Measurements from ENCODE around the gene INSIG1. TPM values are rescaled to one million over a fixed set of nuclear protein-coding genes. Genes with fewer than 3 reads are reported as not detected.
A peak's percentile ranks its signal among the peaks of the same experiment; 100 is the strongest.

INSIG1 gene
- polyA plus RNA-seq, 1 of the 3 experiments (the other 2 are of a cell fraction) = 6.4 TPM

DNA sequence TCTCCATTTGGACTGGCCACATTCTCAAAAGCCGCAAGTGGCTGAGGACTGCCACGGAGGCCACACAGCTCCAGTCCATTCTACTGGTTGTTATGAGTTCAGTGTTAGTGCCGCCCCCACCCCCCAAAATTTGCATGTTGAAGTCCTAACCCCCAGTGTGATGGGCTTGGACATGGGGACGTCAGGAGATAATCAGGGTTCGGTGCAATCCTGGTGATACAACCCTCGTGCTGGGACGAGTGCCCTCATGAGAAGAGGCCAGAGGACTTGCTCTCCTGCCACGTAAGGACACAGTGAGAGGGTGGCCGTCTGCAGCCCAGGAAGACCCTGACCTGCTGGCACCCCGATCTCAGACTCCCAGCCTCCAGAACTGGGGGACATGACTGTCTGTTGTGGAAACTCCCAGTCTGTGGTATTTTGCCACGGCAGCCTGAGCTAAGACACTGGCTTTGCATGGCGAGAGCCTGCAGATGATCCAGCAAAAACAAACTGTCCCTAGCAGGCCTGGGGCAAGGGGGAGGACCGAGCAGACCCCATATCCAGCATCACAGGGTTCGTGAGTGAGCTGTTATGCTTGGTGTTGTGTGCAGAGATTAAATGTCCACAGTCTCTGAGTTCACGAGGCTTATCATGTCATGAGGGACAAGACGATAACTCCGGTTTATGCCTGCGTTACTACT, 41.5 kb upstream of the INSIG1 start:
- DNase-seq = peak; percentile 86
- no peaks in the 10 kb centered on the region for H3F3A ChIP-seq (replicated peaks; ENCODE audit: insufficient read depth)
- no peak overlapping the region for H2AFZ ChIP-seq (ENCODE audit: low read depth)
- peak overlapping the region in 1 of 2 experiments; percentile 99; a peak in 3 of 4 replicates for H3K27ac ChIP-seq (ENCODE audit: low read depth in 2 of 2, low read length in 1 of 2)
- no peaks in the 10 kb centered on the region for H3K9me2 ChIP-seq
- 71% methylated on average over 17 of the region's 18 CpGs for WGBS (ENCODE audit: low lambda C conversion rate)
- H3K27me3 ChIP-seq (ENCODE audit: insufficient read depth) = no peaks in the 10 kb centered on the region
- no peak overlapping the region; a peak in 1 of 4 replicates for H3K4me3 ChIP-seq (ENCODE audit: low read depth in 2 of 2, low read length in 1 of 2)
- no peaks in the 10 kb centered on the region for H4K20me1 ChIP-seq (ENCODE audit: insufficient read depth)
- no peaks in the 10 kb centered on the region for H3K36me3 ChIP-seq (replicated peaks in 1 of 2; ENCODE audit: control insufficient read depth in 1 of 2, insufficient read depth in 2 of 2, low read length in 1 of 2)
- no peaks in the 10 kb centered on the region for H3K9me3 ChIP-seq
- POLR2A ChIA-PET = no interaction called here
- H3K9ac ChIP-seq = no peak overlapping the region
- CTCF ChIA-PET = interaction anchor here (0.8 to 2.3 kb wide), 4 partner anchors 20 to 89 kb away, joined by 3 to 14 read pairs (median 4); no protein-coding TSS in a partner anchor
- TF ChIP-seq YY1 (IDR thresholded peaks at IDR 0.05; ENCODE audit: low read depth) (no peak), TEAD4 (IDR thresholded peaks at IDR 0.05; ENCODE audit: borderline replicate concordance, insufficient read depth) (no peak), TCF12 (IDR thresholded peaks at IDR 0.05) (no peak), RFX5 (IDR thresholded peaks at IDR 0.05; ENCODE audit: low read length) (no peak), RAD21 (IDR thresholded peaks at IDR 0.05; ENCODE audit: low read length) (peak; percentile 20), GATA2 (CRISPR knock-in tag; IDR thresholded peaks at IDR 0.05) (peak; percentile 37; the same call in 1 of the 2 replicates)
- TF ChIP-seq, protein P1, sequence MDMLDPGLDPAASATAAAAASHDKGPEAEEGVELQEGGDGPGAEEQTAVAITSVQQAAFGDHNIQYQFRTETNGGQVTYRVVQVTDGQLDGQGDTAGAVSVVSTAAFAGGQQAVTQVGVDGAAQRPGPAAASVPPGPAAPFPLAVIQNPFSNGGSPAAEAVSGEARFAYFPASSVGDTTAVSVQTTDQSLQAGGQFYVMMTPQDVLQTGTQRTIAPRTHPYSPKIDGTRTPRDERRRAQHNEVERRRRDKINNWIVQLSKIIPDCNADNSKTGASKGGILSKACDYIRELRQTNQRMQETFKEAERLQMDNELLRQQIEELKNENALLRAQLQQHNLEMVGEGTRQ (IDR thresholded peaks at IDR 0.05; ENCODE audit: borderline replicate concordance, low read depth, low read length) = no peak
- no peaks in the 10 kb centered on the region for H3K79me2 ChIP-seq (ENCODE audit: insufficient read depth)
- H3K4me2 ChIP-seq = no peak overlapping the region
- H3K4me1 ChIP-seq (ENCODE audit: control insufficient read depth in 1 of 2, insufficient read depth in 2 of 2, low read depth in 1 of 2, low read length in 1 of 2) = peaks cover 5 to 58% of the 10 kb centered on the region in 2 experiments; a peak in 3 of 4 replicates

DNA sequence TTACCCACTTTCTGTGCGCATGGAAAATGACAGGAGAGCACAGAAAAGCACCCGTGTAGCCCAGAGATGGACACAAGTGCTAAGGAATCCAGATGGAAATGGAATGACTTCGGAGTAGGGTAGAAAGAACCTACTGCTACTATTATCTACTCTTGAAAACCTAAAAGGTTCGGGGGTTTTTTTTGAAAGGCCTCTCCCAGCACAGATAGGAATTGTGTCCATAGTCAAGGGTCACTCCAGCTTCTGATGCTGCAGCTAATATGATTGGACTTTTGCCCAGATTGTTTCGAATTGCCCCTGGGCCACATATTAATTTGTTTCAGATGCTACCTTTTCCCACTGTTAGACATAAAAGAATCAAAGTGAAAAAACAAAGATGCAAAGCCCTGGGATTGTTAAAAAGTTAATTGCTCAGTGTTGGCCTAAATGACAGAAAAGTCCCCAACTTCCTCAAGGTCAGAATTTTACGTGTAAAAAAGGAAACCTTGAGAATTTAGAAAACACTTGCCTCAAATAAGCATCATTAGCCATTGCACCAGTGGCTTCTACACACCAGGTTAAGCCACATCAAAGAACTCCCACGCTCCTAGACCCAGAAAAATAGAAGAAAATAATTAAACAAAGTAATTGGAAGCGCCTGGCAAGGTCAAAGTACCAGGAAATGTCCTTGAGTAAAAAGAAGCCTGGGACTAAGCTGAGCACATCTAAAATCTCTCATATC, 40.8 kb upstream of the INSIG1 start:
- Histone ChIP-seq H3K27ac (ENCODE audit: low read depth in 2 of 2, low read length in 1 of 2) (peak overlapping the region in 1 of 2 experiments; percentile 99; a peak in 3 of 4 replicates), H3K9ac (no peak overlapping the region), H3K4me1 (ENCODE audit: control insufficient read depth in 1 of 2, insufficient read depth in 2 of 2, low read depth in 1 of 2, low read length in 1 of 2) (peaks cover 5 to 54% of the 10 kb centered on the region in 2 experiments; a peak in 3 of 4 replicates), H3K9me3 (no peaks in the 10 kb centered on the region), H3K79me2 (ENCODE audit: insufficient read depth) (no peaks in the 10 kb centered on the region), H2AFZ (ENCODE audit: low read depth) (no peak overlapping the region), H3F3A (replicated peaks; ENCODE audit: insufficient read depth) (no peaks in the 10 kb centered on the region), H3K4me3 (ENCODE audit: low read depth in 2 of 2, low read length in 1 of 2) (no peak overlapping the region; a peak in 1 of 4 replicates), H3K36me3 (replicated peaks in 1 of 2; ENCODE audit: control insufficient read depth in 1 of 2, insufficient read depth in 2 of 2, low read length in 1 of 2) (no peaks in the 10 kb centered on the region), H4K20me1 (ENCODE audit: insufficient read depth) (no peaks in the 10 kb centered on the region), H3K27me3 (ENCODE audit: insufficient read depth) (no peaks in the 10 kb centered on the region; the same call in 1 of the 2 replicates), H3K4me2 (no peak overlapping the region), H3K9me2 (no peaks in the 10 kb centered on the region)
- WGBS (ENCODE audit: low lambda C conversion rate) = 38% methylated on average over 8 of the region's 8 CpGs
- peak; percentile 89 for DNase-seq
- 0 out of 2 replicates have a peak, but pooled peaks have one; percentile 18 for TF ChIP-seq NFIC (IDR thresholded peaks at IDR 0.05; ENCODE audit: borderline replicate concordance)
- peak in 1 of 2 experiments; percentile 84; a peak in 2 of 4 replicates for TF ChIP-seq EP300 (IDR thresholded peaks at IDR 0.05; ENCODE audit: borderline replicate concordance in 1 of 2, low read depth in 1 of 2, low read length in 1 of 2)
- TF ChIP-seq MXI1 (IDR thresholded peaks at IDR 0.05; ENCODE audit: low read depth, low read length) = peak; percentile 56; the same call in 1 of the 2 replicates
- TF ChIP-seq FOXJ3 (CRISPR knock-in tag; IDR thresholded peaks at IDR 0.05) = 0 out of 2 replicates have a peak, but pooled peaks have one; percentile 12
- peak; percentile 21 for TF ChIP-seq RAD21 (IDR thresholded peaks at IDR 0.05; ENCODE audit: low read length)
- TF ChIP-seq RCOR1 (IDR thresholded peaks at IDR 0.05; ENCODE audit: low read length) = peak; percentile 70; the same call in 1 of the 2 replicates
- TF ChIP-seq CHD2 (IDR thresholded peaks at IDR 0.05; ENCODE audit: low read length, partially characterized antibody) = peak; percentile 85
- TF ChIP-seq, protein P2, sequence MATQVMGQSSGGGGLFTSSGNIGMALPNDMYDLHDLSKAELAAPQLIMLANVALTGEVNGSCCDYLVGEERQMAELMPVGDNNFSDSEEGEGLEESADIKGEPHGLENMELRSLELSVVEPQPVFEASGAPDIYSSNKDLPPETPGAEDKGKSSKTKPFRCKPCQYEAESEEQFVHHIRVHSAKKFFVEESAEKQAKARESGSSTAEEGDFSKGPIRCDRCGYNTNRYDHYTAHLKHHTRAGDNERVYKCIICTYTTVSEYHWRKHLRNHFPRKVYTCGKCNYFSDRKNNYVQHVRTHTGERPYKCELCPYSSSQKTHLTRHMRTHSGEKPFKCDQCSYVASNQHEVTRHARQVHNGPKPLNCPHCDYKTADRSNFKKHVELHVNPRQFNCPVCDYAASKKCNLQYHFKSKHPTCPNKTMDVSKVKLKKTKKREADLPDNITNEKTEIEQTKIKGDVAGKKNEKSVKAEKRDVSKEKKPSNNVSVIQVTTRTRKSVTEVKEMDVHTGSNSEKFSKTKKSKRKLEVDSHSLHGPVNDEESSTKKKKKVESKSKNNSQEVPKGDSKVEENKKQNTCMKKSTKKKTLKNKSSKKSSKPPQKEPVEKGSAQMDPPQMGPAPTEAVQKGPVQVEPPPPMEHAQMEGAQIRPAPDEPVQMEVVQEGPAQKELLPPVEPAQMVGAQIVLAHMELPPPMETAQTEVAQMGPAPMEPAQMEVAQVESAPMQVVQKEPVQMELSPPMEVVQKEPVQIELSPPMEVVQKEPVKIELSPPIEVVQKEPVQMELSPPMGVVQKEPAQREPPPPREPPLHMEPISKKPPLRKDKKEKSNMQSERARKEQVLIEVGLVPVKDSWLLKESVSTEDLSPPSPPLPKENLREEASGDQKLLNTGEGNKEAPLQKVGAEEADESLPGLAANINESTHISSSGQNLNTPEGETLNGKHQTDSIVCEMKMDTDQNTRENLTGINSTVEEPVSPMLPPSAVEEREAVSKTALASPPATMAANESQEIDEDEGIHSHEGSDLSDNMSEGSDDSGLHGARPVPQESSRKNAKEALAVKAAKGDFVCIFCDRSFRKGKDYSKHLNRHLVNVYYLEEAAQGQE (IDR thresholded peaks at IDR 0.05; ENCODE audit: low read depth, low read length) = no peak
- no peak for TF ChIP-seq RXRA (IDR thresholded peaks at IDR 0.05; ENCODE audit: borderline replicate concordance, low read depth)
- TF ChIP-seq TCF12 (IDR thresholded peaks at IDR 0.05) = peak; percentile 40; the same call in 1 of the 2 replicates
- TF ChIP-seq, protein P3, sequence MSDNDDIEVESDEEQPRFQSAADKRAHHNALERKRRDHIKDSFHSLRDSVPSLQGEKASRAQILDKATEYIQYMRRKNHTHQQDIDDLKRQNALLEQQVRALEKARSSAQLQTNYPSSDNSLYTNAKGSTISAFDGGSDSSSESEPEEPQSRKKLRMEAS (IDR thresholded peaks at IDR 0.05; ENCODE audit: low read depth) = no peak
- POLR2A ChIA-PET = no interaction called here
- CTCF ChIA-PET = interaction anchor here (0.8 to 2.4 kb wide), 6 partner anchors 10 to 88 kb away, joined by 3 to 14 read pairs (median 4); no protein-coding TSS in a partner anchor

Data from SK-N-SH (cell line).